Breast epithelium (tissue), 3 donors: ENCODE data around the gene COLEC11.

Experiments
- POLR2A ChIP-seq: fragments of 450-650 bp; IDR thresholded peaks from one replicate; pipeline ENCODE4 v1.6.1; 2016; ENCODE audit warnings: antibody characterized with exemption, mild to moderate bottlenecking, moderate library complexity
- TF ChIP-seq, protein P1 (sequence below), 3 donors: fragments of 450-650 bp; IDR thresholded peaks; one replicate each; pipeline ENCODE4 v1.5.1; 2016 to 2017; ENCODE audit warnings: antibody characterized with exemption in 3 of 3, mild to moderate bottlenecking in 3 of 3, moderate library complexity in 3 of 3

DNA sequence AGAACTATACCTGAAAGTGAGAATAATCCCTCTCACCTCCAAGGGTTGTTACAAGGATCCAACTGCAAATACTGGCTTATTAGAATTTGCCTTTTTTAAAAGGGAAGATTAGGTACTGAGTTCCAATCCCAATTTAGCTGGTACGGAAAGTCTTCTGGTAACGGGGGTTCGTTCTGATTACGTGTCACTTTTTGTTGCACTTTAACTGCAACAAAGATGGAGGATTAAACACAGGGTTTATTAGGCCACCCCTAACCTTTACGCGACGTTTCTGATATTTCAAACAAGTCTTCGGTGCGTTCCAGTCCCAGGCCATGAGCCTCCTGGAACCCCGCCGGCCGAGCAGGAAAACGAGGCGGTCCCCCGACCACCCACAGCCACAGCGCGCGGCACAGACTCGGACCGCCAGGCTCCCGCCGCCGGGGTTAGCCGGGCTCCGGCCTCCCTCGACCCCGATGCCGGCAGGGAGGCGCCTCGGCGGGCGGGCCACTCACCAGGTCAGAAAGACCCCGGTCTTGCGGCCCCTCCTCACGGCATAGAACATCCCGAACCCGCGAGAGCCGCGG is 37.2 kb upstream of the COLEC11 start:
- TF ChIP-seq, protein P1, sequence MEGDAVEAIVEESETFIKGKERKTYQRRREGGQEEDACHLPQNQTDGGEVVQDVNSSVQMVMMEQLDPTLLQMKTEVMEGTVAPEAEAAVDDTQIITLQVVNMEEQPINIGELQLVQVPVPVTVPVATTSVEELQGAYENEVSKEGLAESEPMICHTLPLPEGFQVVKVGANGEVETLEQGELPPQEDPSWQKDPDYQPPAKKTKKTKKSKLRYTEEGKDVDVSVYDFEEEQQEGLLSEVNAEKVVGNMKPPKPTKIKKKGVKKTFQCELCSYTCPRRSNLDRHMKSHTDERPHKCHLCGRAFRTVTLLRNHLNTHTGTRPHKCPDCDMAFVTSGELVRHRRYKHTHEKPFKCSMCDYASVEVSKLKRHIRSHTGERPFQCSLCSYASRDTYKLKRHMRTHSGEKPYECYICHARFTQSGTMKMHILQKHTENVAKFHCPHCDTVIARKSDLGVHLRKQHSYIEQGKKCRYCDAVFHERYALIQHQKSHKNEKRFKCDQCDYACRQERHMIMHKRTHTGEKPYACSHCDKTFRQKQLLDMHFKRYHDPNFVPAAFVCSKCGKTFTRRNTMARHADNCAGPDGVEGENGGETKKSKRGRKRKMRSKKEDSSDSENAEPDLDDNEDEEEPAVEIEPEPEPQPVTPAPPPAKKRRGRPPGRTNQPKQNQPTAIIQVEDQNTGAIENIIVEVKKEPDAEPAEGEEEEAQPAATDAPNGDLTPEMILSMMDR (IDR thresholded peaks at IDR 0.05), result no peak
- TF ChIP-seq POLR2A, result no peak
